ENCODE measurements around the gene HERC4. TPM values are rescaled to one million over a fixed set of nuclear protein-coding genes. Genes with fewer than 3 reads are reported as not detected.

Gene HERC4
- total RNA-seq: 100 to 1,000 TPM in 2 of 5 experiments, 10 to 100 TPM in 3; 65.7 to 113 (median 78.6) TPM
- polyA plus RNA-seq: 10 to 100 TPM; 21.2 to 26.3 TPM
- total RNA-seq: 84.8 reads per million, percentile 81 among the genes with 10 or more reads in this experiment

- intact Hi-C loops (cut with micrococcal nuclease): loop anchor here (1.0 to 5.0 kb wide), 13 partner anchors 9 to 1337 kb away; partner anchors contain the start of genes RUFY2 (in 2 of the 2), SIRT1 (in 2 of the 2), CCAR1 (in 1 of the 2) and DDX50 (in 1 of the 2)
Measured at GRCh38 chr10:68074775-68075549, at the start of gene HERC4. Gene HERC4 (minus strand): TSS chr10:68075283. CDS start chr10:68073108, 2,175 bp downstream.

GRCh38 chr10:68124718-68125117 lies 49.6 kb upstream of the HERC4 start:
- CTCF ChIA-PET: no interaction called here
- Histone ChIP-seq H3K4me1 (ENCODE audit: control insufficient read depth in 2 of 2, insufficient read depth in 2 of 2, low read length in 2 of 2) (no peaks in the 10 kb centered on the region), H3K27ac (ENCODE audit: low read depth, low read length) (no peak overlapping the region), H3K27me3 (ENCODE audit: control insufficient read depth in 2 of 2, insufficient read depth in 2 of 2, low read length in 2 of 2) (no peaks in the 10 kb centered on the region), H3K9me3 (ENCODE audit: control insufficient read depth in 2 of 3, low read length in 3 of 3) (no peaks in the 10 kb centered on the region), H3K4me3 (ENCODE audit: low read length) (no peak overlapping the region), H3K36me3 (ENCODE audit: control insufficient read depth in 2 of 3, insufficient read depth in 3 of 3, low read length in 3 of 3) (no peaks in the 10 kb centered on the region)
- H3K27ac Mint-ChIP-seq: no peak overlapping the region
- POLR2A ChIA-PET: no interaction called here
- no peaks in the 10 kb centered on the region for H3K36me3 Mint-ChIP-seq
- no peaks in the 10 kb centered on the region for H3K4me1 Mint-ChIP-seq
- H3K9me3 Mint-ChIP-seq: no peaks in the 10 kb centered on the region
- no peak for DNase-seq
- intact Hi-C loops (cut with micrococcal nuclease): no loop called here
- no peak for ATAC-seq
- H3K27me3 Mint-ChIP-seq: peaks cover 0 to 18% (median 3%) of the 10 kb centered on the region in 5 donors
- no peak overlapping the region for H3K4me3 Mint-ChIP-seq

More at GRCh38 chr10:68074775-68075549, at the start of gene HERC4:
- DNase-seq (peak; percentile 80 to 91 (median 89)), ATAC-seq (peak; percentile 97)
- peaks cover 15 to 21% of the 10 kb centered on the region in 2 donors for H3K4me1 ChIP-seq (ENCODE audit: control insufficient read depth in 2 of 2, insufficient read depth in 2 of 2, low read length in 2 of 2)
- H3K36me3 Mint-ChIP-seq: peaks cover 0 to 8% (median 6%) of the 10 kb centered on the region in 5 donors
- H3K27ac Mint-ChIP-seq: peak within 1 kb of the TSS; percentile 89 to 95 (median 94)
- peaks cover 0 to 2% (median 0%) of the 10 kb centered on the region in 5 donors for H3K27me3 Mint-ChIP-seq
- peak within 1 kb of the TSS; percentile 91 to 98 (median 96) for H3K4me3 Mint-ChIP-seq
- peak within 1 kb of the TSS; percentile 96 for H3K27ac ChIP-seq (ENCODE audit: low read depth, low read length)
- H3K4me1 Mint-ChIP-seq: peaks cover 26 to 51% (median 41%) of the 10 kb centered on the region in 7 donors
- ChIA-PET POLR2A (interaction anchor here (1.0 to 2.1 kb wide), 9 partner anchors 21 to 331 kb away, joined by 3 to 7 read pairs (median 4); partner anchors contain the start of genes HNRNPH3 and SIRT1), CTCF (no interaction called here)
- H3K27me3 ChIP-seq (ENCODE audit: control insufficient read depth in 2 of 2, insufficient read depth in 2 of 2, low read length in 2 of 2): peaks cover 0 to 3% of the 10 kb centered on the region in 2 donors
- no peaks in the 10 kb centered on the region for H3K9me3 ChIP-seq (ENCODE audit: control insufficient read depth in 2 of 3, low read length in 3 of 3)
- no peaks in the 10 kb centered on the region for H3K9me3 Mint-ChIP-seq
- peak within 1 kb of the TSS; percentile 91 for H3K4me3 ChIP-seq (ENCODE audit: low read length)
- H3K36me3 ChIP-seq (ENCODE audit: control insufficient read depth in 2 of 3, insufficient read depth in 3 of 3, low read length in 3 of 3): peaks cover 0 to 10% (median 0%) of the 10 kb centered on the region in 3 experiments

- intact Hi-C loops (cut with micrococcal nuclease): no loop called here
- Histone ChIP-seq H3K9me3 (ENCODE audit: control insufficient read depth in 2 of 3, low read length in 3 of 3) (no peaks in the 10 kb centered on the region), H3K4me3 (ENCODE audit: low read length) (no peak overlapping the region), H3K27me3 (ENCODE audit: control insufficient read depth in 2 of 2, insufficient read depth in 2 of 2, low read length in 2 of 2) (no peaks in the 10 kb centered on the region), H3K4me1 (ENCODE audit: control insufficient read depth in 2 of 2, insufficient read depth in 2 of 2, low read length in 2 of 2) (no peaks in the 10 kb centered on the region), H3K36me3 (ENCODE audit: control insufficient read depth in 2 of 3, insufficient read depth in 3 of 3, low read length in 3 of 3) (no peaks in the 10 kb centered on the region), H3K27ac (ENCODE audit: low read depth, low read length) (no peak overlapping the region)
- Mint-ChIP-seq H3K27me3 (peaks cover 0 to 10% (median 7%) of the 10 kb centered on the region in 5 donors), H3K36me3 (no peaks in the 10 kb centered on the region), H3K4me1 (no peaks in the 10 kb centered on the region), H3K27ac (no peak overlapping the region), H3K9me3 (no peaks in the 10 kb centered on the region), H3K4me3 (no peak overlapping the region)
- ATAC-seq: no peak
- CTCF ChIA-PET: no interaction called here
- DNase-seq: no peak
- POLR2A ChIA-PET: no interaction called here
Measured at GRCh38 chr10:68121852-68122251, 46.8 kb upstream of the HERC4 start.

GRCh38 chr10:68121020-68121743 lies 46.1 kb upstream of the HERC4 start:
- Mint-ChIP-seq H3K27me3 (peaks cover 0 to 10% (median 5%) of the 10 kb centered on the region in 5 donors), H3K9me3 (no peaks in the 10 kb centered on the region), H3K27ac (no peak overlapping the region), H3K4me3 (no peak overlapping the region), H3K36me3 (no peaks in the 10 kb centered on the region), H3K4me1 (no peaks in the 10 kb centered on the region)
- H3K36me3 ChIP-seq (ENCODE audit: control insufficient read depth in 2 of 3, insufficient read depth in 3 of 3, low read length in 3 of 3): no peaks in the 10 kb centered on the region
- H3K4me3 ChIP-seq (ENCODE audit: low read length): no peak overlapping the region
- ATAC-seq: no peak
- H3K9me3 ChIP-seq (ENCODE audit: control insufficient read depth in 2 of 3, low read length in 3 of 3): no peaks in the 10 kb centered on the region
- no peaks in the 10 kb centered on the region for H3K27me3 ChIP-seq (ENCODE audit: control insufficient read depth in 2 of 2, insufficient read depth in 2 of 2, low read length in 2 of 2)
- no peak overlapping the region for H3K27ac ChIP-seq (ENCODE audit: low read depth, low read length)
- intact Hi-C loops (cut with micrococcal nuclease): no loop called here
- no peaks in the 10 kb centered on the region for H3K4me1 ChIP-seq (ENCODE audit: control insufficient read depth in 2 of 2, insufficient read depth in 2 of 2, low read length in 2 of 2)
- CTCF ChIA-PET: no interaction called here
- POLR2A ChIA-PET: interaction anchor here (0.7 kb wide), 1 partner anchor 44 kb away, joined by 4 read pairs; no protein-coding TSS in a partner anchor
- no peak for DNase-seq

GRCh38 chr10:68118657-68119056 lies 43.6 kb upstream of the HERC4 start:
- H3K4me1 Mint-ChIP-seq: peaks cover 0 to 2% (median 0%) of the 10 kb centered on the region in 7 donors
- H3K36me3 Mint-ChIP-seq: peaks cover 0 to 8% (median 0%) of the 10 kb centered on the region in 5 donors
- no peak overlapping the region for H3K4me3 ChIP-seq (ENCODE audit: low read length)
- peaks cover 8 to 15% (median 11%) of the 10 kb centered on the region in 5 donors for H3K27me3 Mint-ChIP-seq
- intact Hi-C loops (cut with micrococcal nuclease): no loop called here
- no peaks in the 10 kb centered on the region for H3K4me1 ChIP-seq (ENCODE audit: control insufficient read depth in 2 of 2, insufficient read depth in 2 of 2, low read length in 2 of 2)
- H3K27ac ChIP-seq (ENCODE audit: low read depth, low read length): no peak overlapping the region
- CTCF ChIA-PET: no interaction called here
- no peak for ATAC-seq
- DNase-seq: no peak
- H3K27me3 ChIP-seq (ENCODE audit: control insufficient read depth in 2 of 2, insufficient read depth in 2 of 2, low read length in 2 of 2): no peaks in the 10 kb centered on the region
- H3K27ac Mint-ChIP-seq: no peak overlapping the region
- H3K9me3 Mint-ChIP-seq: no peaks in the 10 kb centered on the region
- H3K9me3 ChIP-seq (ENCODE audit: control insufficient read depth in 2 of 3, low read length in 3 of 3): no peaks in the 10 kb centered on the region
- POLR2A ChIA-PET: no interaction called here
- no peak overlapping the region for H3K4me3 Mint-ChIP-seq
- H3K36me3 ChIP-seq (ENCODE audit: control insufficient read depth in 2 of 3, insufficient read depth in 3 of 3, low read length in 3 of 3): no peaks in the 10 kb centered on the region

GRCh38 chr10:68112837-68113236 lies 37.8 kb upstream of the HERC4 start:
- intact Hi-C loops (cut with micrococcal nuclease): no loop called here
- POLR2A ChIA-PET: no interaction called here
- Mint-ChIP-seq H3K4me3 (no peak overlapping the region), H3K27me3 (peaks cover 7 to 13% (median 9%) of the 10 kb centered on the region in 5 donors), H3K36me3 (peaks cover 0 to 8% (median 0%) of the 10 kb centered on the region in 5 donors), H3K27ac (no peak overlapping the region), H3K9me3 (no peaks in the 10 kb centered on the region), H3K4me1 (peaks cover 0 to 2% (median 0%) of the 10 kb centered on the region in 7 donors)
- Histone ChIP-seq H3K27me3 (ENCODE audit: control insufficient read depth in 2 of 2, insufficient read depth in 2 of 2, low read length in 2 of 2) (no peaks in the 10 kb centered on the region), H3K4me1 (ENCODE audit: control insufficient read depth in 2 of 2, insufficient read depth in 2 of 2, low read length in 2 of 2) (no peaks in the 10 kb centered on the region), H3K27ac (ENCODE audit: low read depth, low read length) (no peak overlapping the region), H3K36me3 (ENCODE audit: control insufficient read depth in 2 of 3, insufficient read depth in 3 of 3, low read length in 3 of 3) (no peaks in the 10 kb centered on the region), H3K4me3 (ENCODE audit: low read length) (no peak overlapping the region), H3K9me3 (ENCODE audit: control insufficient read depth in 2 of 3, low read length in 3 of 3) (no peaks in the 10 kb centered on the region)
- CTCF ChIA-PET: no interaction called here
- no peak for DNase-seq
- no peak for ATAC-seq
